NCI-H510A (cell line): Measurements from ENCODE around the gene GDE1.
A peak's percentile ranks its signal among the peaks of the same experiment; 100 is the strongest.

Experiments used
- DNase-seq: peaks from one replicate; lab custom pipeline; 2025; lab: John Stamatoyannopoulos, UW

The GDE1 gene

GRCh38 chr16:19486051-19486450, 35.8 kb downstream of the GDE1 start:
- DNase-seq, result no peak

DNA sequence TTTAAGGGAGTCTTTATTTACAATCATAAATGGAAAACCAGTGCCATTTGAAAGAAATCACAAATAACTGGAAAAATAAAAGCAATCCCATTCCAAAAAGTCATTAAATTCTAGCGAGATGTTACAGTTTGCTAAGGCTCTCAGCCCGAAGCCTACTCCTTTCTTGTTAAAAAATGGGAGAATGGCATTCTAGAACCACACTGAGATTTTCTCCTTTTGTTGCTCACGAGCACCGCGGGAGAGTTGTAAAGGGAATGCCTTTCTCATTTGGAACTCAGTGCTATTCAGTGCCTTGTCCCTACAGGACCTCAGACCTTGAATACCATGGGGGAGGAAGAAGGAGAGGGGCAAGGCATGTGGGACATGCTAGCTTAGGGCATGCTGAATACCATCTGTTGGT, 36.3 kb downstream of the GDE1 start:
- no peak for DNase-seq

- no peak for DNase-seq
Observed at GRCh38 chr16:19484096-19484495, 37.8 kb downstream of the GDE1 start.

DNA sequence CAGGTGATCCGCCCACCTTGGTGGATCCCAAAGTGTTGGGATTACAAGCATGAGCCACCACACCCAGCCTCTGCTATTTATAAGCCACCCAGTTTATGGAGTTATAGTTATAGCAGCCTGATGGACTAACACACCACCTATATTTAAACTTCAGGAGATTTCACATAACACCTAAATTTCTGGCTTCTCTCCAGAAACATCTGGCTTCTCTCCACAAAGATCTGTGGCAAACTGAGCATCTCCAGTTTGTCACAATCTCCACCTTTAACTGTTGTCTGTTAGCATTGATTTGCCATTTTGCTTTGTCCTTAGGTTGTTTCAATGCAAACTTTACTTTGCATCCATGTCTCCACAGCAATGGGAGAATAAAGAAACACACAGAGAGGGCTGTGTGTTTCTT, 39.6 kb downstream of the GDE1 start:
- DNase-seq, result no peak

DNA sequence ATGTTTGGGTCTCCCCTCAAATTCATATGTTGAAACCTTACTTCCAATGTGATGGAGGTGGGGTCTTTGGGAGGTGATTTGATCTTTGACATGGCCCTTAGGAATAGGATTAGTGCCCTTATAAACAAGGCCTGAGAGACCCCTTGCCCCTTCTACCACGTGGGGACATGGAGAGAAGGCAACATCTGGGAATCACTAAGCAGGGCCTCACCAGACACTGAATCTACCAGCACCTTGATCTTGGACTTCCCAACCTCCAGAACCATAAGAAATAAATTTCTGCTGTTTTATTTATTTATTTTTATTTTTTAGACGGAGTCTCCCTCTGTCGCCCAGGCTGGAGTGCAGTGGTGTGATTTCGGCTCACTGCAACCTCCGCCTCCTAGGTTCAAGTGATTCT, 40.1 kb downstream of the GDE1 start:
- no peak for DNase-seq

GRCh38 chr16:19481296-19481695, 40.6 kb downstream of the GDE1 start:
- DNase-seq, result no peak

DNA sequence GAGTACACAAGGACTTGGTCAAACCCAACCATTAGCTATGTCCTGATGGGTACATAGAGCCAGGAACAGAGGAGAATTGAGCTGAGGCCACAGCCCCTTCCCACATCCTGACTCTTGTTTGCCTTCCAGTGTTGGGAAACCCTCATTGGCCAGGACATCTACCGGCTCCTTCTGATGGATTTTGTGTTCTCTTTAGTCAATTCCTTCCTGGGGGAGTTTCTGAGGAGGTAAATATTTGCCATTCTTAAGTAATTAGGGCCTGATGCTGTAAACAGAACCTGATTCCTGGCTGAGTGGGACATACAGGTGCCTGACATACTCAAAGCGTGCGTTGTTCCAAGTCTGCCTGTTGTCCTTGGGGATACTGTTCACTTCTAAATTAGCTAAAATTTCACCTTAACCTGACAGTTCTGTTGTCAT, 42.6 kb downstream of the GDE1 start:
- no peak for DNase-seq

DNA sequence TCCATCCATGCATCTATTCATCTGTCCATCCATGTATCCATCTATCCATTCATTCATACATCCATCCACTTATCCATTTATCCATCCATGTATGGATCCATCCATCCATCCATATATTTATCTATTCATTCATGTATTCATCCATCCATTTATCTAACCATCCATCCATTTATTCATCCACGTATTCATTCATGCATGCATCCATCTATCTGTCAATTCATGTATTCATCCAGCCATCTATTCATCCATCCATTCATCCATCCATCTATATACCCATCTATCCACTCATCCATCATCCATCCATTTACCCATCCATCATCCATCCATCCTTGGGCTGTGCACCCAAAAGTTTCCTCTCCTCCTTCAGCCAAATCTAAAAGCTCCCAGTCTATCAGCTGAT, 43.4 kb downstream of the GDE1 start:
- DNase-seq, result no peak

DNA sequence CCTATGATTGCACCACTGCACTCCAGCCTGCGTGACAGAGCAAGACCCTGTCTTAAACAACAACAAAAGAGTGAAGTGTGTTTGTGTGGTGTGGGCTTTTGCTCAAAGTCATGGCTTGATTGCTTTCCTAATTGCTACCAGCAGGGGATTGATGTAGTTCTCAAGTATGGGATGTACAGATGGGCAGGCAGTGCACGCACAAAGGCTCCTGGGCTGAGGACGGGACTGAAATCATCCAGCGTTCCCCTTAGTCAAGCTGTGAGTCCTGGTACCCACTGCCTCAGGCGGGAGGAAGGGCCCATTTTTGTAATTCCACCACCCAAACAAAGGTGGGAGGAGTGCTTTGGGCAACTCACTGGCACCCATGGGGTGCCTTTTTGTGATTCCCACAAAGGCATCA, 47.3 kb downstream of the GDE1 start:
- no peak for DNase-seq

DNA sequence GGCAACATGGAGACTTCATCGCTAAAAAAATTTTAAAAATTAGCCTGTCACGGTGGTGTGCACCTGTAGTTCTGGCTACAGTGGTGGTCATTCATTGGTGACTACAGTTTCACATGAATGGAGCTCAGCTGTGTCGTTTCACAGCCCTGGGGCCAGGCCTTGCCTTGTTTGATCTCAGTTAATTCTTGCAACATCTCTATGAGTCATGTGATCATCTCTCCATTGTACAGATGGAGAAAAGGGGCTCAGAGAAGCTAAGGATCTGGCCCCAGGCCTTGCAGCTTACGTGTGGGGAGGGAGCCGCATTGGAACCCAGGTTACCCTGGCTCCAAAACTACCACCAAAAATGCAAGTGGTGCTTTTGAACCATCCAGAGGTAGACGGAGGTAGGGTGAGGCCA, 49.4 kb downstream of the GDE1 start:
- DNase-seq, result no peak

GRCh38 chr16:19468300-19468699, 53.6 kb downstream of the GDE1 start:
- no peak for DNase-seq

DNA sequence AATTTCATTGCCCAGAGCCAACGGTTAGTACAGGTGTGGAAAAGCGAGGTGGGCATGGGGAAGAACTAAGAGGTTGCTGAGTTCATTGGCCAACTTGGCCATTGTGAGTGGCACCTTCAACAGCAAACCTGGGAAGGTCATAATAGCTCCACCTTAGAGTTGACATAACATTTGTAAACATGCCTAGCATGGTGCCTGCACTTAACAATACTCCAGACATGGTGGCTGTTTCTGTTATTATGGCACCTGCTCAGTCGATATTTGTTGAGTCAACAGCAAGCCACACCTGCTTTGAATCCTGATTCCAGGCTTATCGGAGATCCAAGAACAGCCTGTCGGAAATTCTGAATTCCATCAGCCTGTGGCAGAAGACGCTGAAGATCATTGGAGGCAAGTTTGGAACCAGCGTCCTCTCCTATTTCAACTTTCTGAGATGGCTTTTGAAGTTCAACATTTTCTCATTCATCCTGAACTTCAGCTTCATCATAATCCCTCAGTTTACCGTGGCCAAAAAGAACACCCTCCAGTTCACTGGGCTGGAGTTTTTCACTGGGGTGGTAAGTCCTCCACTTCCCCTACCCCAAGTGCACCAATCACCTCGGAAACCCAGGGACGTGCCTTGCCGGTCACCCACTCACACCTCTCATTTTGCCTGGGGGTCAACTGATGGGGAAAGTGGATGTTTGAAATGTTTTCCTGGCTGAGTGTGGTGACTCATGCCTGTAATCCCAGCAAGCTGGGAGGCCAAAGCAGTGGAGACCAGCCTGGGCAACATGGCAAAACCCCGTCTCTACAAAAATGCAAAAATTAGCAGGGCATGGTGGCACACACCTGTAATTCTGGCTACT, 58.2 kb downstream of the GDE1 start:
- peak; percentile 99 for DNase-seq

DNA sequence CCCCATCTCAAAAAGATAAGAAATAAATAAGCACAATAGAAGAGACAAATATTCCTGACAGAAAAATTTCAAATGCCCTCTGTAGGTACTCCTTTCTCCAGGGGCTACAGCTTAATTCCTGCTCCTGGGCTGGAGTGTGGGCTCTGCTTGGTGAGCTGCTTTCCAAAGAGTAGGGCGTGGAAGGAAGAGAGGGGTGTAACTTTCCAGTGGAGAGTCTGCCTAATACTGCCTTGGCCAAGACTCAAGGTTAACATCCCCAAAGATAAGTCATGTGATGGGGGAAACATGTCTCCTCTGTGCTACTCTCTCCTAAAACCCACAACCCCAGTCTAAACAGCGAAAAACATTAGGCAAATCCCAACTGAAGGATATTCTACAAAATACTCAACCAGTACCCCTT, 61.5 kb downstream of the GDE1 start:
- no peak for DNase-seq

DNA sequence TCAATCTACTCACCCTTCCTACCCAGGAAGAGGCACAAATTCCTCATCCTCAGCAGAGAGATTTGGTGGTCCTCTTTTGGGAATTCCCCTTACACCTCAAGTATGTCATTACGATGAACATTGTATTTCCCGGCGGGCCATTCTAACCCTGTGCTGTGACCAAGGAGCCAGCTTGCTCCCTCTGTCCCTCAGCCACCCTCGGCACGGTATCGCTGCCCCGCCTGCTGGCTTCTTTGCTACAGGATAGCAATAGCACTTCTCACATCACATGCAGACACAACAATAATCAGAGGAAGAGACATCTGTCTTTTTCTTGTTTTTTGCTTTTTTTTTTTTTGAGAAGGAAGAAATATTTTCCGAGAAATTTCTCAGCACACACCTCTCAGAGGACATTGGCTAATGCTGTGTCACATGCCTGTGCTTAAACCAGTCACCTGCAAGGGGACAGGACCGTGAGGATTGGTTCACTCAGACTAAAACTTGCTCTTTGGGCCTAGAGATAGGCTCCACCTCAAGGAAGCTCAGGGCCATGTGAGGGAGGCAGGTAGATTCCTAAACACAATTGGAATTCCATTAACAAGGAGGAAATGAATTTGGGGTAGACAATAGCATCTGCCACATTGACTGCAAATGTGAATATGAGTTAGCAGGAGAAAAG, 63.0 kb downstream of the GDE1 start:
- DNase-seq, result no peak
